ENCODE measurements around the gene HS1BP3.

DNA sequence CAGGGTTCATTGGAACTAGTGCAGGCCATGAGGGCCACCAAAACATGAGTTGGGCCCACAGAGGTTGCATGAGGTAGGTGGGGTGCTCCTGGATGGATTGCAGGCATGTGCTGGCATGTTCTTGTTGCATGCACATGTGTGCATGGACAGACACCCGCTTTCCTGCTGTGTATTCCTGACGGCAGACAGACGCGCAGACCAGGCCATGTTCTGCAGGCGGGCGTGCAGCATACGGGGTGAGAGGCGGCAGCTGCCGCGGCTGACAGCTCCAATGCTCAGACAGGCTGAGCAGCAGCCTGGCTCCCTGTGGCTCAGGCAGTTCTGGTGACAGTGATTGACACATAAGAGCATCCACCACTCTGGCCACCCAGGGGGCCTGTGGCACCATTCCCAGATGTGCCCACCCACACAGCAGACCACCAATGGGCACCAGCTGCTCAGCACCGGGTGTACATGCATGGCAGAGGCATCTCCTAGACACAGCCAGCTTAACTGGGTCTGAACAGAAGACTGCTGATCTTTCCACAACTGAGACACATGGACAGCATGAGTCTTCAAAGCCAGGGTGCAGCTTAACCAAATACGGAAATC lies 21.2 kb downstream of the HS1BP3 start:
- TF ChIP-seq CTCF (IDR thresholded peaks at IDR 0.05; ENCODE audit: low read depth, low read length, poor library complexity, severe bottlenecking) (no peak), EZH2phosphoT487 (IDR thresholded peaks at IDR 0.05; ENCODE audit: borderline replicate concordance, low read length) (no peak)

Measured in DOHH2 (cell line).